Measurements from ENCODE around the gene FBXO10. TPM values are rescaled to one million over a fixed set of nuclear protein-coding genes. Genes with fewer than 3 reads are reported as not detected.

FBXO10 gene
- total and polyA plus RNA-seq, 2 donors from 2014 or later, result 6.2 to 6.7 TPM

GRCh38 chr9:37531699-37532098, 44.5 kb downstream of the FBXO10 start:
- intact Hi-C loops (cut with DNase I), result no loop called here
- Histone ChIP-seq H3K4me1 (ENCODE audit: control insufficient read depth in 2 of 3, insufficient read depth in 2 of 3, low read depth in 1 of 3, low read length in 3 of 3) (no peaks in the 10 kb centered on the region), H3K36me3 (ENCODE audit: control insufficient read depth in 2 of 3, insufficient read depth in 3 of 3, low read length in 3 of 3) (peaks cover 4 to 18% (median 13%) of the 10 kb centered on the region in 3 donors), H3K27me3 (ENCODE audit: control insufficient read depth, insufficient read depth, low read length) (no peaks in the 10 kb centered on the region), H3K9me3 (ENCODE audit: control insufficient read depth in 2 of 3, insufficient read depth in 1 of 3, low read length in 3 of 3) (no peaks in the 10 kb centered on the region), H3K9ac (ENCODE audit: low read length in 3 of 3) (no peak overlapping the region), H3K27ac (ENCODE audit: low read depth in 2 of 2, low read length in 2 of 2) (no peak overlapping the region), H3K4me3 (ENCODE audit: low read length in 3 of 3) (no peak overlapping the region)
- FAIRE-seq, result no peak
- TF ChIP-seq CTCF (IDR thresholded peaks at IDR 0.05; ENCODE audit: borderline replicate concordance, extremely low read depth, insufficient read depth), result no peak
- DNase-seq, result no peak

GRCh38 chr9:37528652-37529471, 47.3 kb downstream of the FBXO10 start:
- FAIRE-seq (no peak), DNase-seq (peak; percentile 82 to 90 (median 88))
- Histone ChIP-seq H3K4me1 (ENCODE audit: control insufficient read depth in 2 of 3, insufficient read depth in 2 of 3, low read depth in 1 of 3, low read length in 3 of 3) (no peaks in the 10 kb centered on the region), H3K4me3 (ENCODE audit: low read length in 3 of 3) (no peak overlapping the region), H3K36me3 (ENCODE audit: control insufficient read depth in 2 of 3, insufficient read depth in 3 of 3, low read length in 3 of 3) (peaks cover 4 to 26% (median 10%) of the 10 kb centered on the region in 3 donors), H3K9ac (ENCODE audit: low read length in 3 of 3) (no peak overlapping the region), H3K9me3 (ENCODE audit: control insufficient read depth in 2 of 3, insufficient read depth in 1 of 3, low read length in 3 of 3) (no peaks in the 10 kb centered on the region), H3K27ac (ENCODE audit: low read depth in 2 of 2, low read length in 2 of 2) (no peak overlapping the region), H3K27me3 (ENCODE audit: control insufficient read depth, insufficient read depth, low read length) (no peaks in the 10 kb centered on the region)
- intact Hi-C loops (cut with DNase I), result no loop called here
- TF ChIP-seq CTCF (IDR thresholded peaks at IDR 0.05; ENCODE audit: borderline replicate concordance, extremely low read depth, insufficient read depth), result no peak

- H3K36me3 ChIP-seq (ENCODE audit: control insufficient read depth in 2 of 3, insufficient read depth in 3 of 3, low read length in 3 of 3), result peaks cover 4 to 25% (median 15%) of the 10 kb centered on the region in 3 donors
- intact Hi-C loops (cut with DNase I), result no loop called here
- DNase-seq, result peak in 1 of 5 donors; percentile 30
Observed at GRCh38 chr9:37523916-37524315, 52.3 kb downstream of the FBXO10 start.

More at GRCh38 chr9:37523916-37524315, 52.3 kb downstream of the FBXO10 start:
- Histone ChIP-seq H3K4me1 (ENCODE audit: control insufficient read depth in 2 of 3, insufficient read depth in 2 of 3, low read depth in 1 of 3, low read length in 3 of 3) (no peaks in the 10 kb centered on the region), H3K9ac (ENCODE audit: low read length in 3 of 3) (no peak overlapping the region), H3K27me3 (ENCODE audit: control insufficient read depth, insufficient read depth, low read length) (no peaks in the 10 kb centered on the region), H3K9me3 (ENCODE audit: control insufficient read depth in 2 of 3, insufficient read depth in 1 of 3, low read length in 3 of 3) (no peaks in the 10 kb centered on the region), H3K27ac (ENCODE audit: low read depth in 2 of 2, low read length in 2 of 2) (no peak overlapping the region), H3K4me3 (ENCODE audit: low read length in 3 of 3) (no peak overlapping the region)
- no peak for FAIRE-seq
- no peak for TF ChIP-seq CTCF (IDR thresholded peaks at IDR 0.05; ENCODE audit: borderline replicate concordance, extremely low read depth, insufficient read depth)
